Sciatic nerve (tissue), 2 donors: Measurements from ENCODE around the gene ABHD4. TPM values are rescaled to one million over a fixed set of nuclear protein-coding genes. Genes with fewer than 3 reads are reported as not detected.

Source experiments
- ATAC-seq: fragments of 200-7000 bp; cut with Tn5 transposase; one replicate; pipeline ENCODE4 v1.9.1; 2020; ENCODE audit warnings: mild to moderate bottlenecking, moderate library complexity
- DNase-seq: peaks from one replicate; pipeline ENCODE4 v3.0.0-alpha.2; 2020; ENCODE audit warnings: low spot score
- intact Hi-C: fragments of 100-400 bp; cut with DNase I; formaldehyde crosslinking; loops from one replicate; pipeline ENCODE4 v1.14.2; 2022
- total RNA-seq: library from RNA; stranded (reverse); fragmentation: NEBNext Ultra II Directional; extraction: Animal tissue kit (Norgen Biotek cat#: 25700); gene quantifications from one replicate; pipeline ENCODE4 v1.2.1, GENCODE V29; 2021
- donor health status: DM: no; HTN: no; CAD: no.
- donor health status: DM: no; HTN: no; CAD: no.

Gene ABHD4
- total RNA-seq, 1 donor from 2014 or later: 45.2 TPM

DNA sequence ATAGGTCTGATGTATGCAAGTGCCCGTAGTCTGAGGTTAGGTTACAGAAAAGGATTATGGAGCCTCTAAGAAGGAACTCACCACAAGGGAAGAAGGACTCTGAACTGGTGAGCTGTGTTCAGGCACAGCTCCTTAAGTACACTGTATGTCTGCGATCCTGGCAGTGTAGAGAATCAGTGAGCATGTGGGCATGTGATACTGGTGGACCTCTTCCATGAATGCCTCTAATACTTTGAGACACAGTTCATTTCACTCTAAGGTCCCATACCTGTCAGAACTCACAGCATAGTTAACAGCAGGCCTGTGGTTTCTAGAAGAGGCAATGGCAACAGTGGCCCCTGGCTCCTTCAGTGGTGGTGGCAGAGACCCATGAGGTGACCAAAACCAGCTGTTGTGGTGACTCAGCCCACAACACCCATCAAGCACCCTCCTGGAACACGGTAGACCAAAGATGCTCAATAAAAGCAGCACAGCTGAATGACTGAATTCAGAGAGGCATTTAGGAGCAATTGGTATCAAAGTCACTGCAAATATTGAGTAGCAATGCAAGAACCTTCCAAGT is 52.9 kb downstream of the ABHD4 start:
- no peak for ATAC-seq
- DNase-seq: no peak
- intact Hi-C loops: no loop called here

DNA sequence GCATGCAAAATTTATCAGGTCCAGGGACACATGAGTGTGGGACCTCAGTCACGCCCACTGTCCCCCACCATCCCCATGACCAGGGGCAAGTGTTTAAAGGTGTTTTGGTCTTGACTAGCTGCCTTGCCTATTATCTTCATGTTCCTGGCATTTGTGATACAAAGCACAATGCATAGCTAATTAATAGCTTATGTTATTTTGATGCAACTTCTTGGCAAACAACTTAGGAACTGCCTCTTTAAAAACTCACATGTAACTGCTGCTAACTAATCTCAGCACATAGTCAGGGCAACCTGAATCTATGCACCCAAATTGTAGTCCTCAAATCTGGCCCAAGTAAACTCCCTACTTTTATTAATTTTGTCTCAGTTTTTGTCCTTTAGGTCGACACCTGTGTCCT is 53.5 kb downstream of the ABHD4 start:
- DNase-seq: no peak

DNA sequence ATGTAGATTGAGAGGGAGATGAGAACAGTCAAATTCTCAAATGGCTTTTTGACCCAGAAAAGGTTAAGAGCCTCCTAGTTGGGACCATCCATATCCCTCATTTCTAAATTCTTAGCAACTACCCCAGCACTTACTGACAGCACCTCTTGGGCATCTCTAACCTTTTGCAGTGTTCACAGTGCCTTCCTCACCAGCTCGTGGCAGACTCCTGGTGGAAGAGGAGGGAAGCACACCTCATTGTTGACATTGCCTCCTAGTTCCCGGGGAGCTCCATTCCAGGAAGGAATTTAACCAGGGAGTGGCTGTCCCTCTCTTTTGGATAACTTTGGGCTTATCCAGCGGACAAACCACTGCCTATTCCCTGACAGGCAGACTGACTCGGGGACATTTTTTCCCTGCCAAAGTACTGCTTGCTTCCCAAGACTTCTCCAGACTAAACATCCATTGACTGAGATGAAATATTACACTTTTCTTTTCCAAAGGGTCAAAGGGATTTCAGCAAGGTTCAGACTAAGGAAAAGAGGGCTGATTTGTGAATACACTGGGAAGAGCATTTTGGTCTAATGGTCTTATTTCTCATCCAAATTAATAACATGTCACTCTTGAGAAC is 55.0 kb downstream of the ABHD4 start:
- intact Hi-C loops: no loop called here
- ATAC-seq (peak; percentile 86), DNase-seq (peak; percentile 74)

More for the DNA sequence above, 53.5 kb downstream of the ABHD4 start:
- intact Hi-C loops: no loop called here
- ATAC-seq: no peak

DNA sequence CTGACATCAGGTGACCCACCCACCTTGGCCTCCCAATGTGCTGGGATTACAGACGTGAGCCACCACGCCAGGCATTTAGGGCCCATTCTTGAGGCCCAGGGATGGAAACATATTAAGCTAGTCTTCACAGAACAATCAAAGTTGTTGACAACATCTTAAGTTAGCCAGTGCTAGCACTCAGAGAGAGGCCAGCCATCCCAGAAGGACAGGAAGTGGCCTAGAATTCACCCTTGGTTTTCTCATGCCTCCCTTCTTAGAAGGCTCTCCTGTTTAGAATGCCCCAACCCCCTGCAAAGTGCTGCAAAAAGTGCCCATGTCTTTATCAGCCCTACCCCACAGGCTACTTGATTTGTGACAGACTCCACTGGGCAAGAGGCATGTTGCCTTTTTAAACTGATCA is 58.1 kb downstream of the ABHD4 start:
- intact Hi-C loops: no loop called here
- DNase-seq: no peak
- no peak for ATAC-seq

DNA sequence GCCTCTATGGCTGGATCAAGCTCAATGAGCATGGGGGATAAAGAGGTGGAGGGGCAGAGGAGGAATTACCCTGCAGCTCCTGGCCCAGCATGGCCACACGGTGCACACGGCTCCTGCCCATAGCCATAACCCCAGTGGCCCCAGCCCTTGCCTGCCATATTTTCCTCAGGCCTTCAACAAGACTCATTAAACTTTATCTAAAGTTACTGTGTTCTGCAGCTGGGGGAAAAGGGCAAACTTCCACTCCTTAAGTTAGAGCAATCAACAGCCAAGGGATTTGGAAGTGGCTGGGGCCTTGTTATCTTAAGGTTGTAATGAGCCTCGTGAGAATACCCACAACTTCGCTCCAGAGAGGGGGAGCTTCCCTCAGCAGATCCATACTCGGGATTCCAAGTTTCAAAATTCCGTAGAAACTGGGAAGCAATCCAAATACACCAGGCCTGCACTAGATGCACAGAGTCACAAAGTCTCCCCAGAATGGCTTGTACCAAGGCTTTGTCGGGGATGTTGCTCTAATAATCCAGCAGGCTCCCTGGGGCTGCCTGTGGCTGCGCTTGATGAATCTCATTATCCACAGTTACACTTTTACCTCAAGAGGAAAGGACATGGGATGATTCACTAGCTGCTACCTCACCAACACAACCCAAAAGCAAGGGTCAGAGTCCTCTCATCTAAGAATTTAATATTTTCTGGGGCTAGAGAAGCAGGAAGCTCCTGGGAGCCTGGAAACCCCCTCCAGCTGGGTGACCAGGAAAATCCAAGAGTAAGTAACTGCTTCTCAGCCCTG is 59.0 kb downstream of the ABHD4 start:
- peak; percentile 54 for ATAC-seq
- no peak for DNase-seq
- intact Hi-C loops: no loop called here

DNA sequence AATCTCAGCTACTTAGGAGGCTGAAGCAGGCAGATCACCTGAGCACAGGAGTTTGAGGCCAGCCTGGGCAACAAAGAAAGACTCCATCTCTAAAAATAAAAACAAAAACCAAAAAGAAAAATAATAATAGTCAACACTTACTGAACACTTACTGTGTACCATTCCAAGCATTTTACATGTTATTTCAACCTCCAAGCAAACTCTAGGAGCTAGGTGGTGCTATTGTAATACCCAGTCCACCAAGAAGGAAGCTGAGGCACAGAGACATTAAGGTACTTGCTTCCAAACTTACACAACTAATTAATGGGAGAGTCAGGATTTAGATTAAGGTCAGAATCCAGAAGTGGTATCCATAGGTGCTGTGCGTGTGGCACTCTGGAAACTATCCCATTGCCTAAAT is 59.8 kb downstream of the ABHD4 start:
- intact Hi-C loops: no loop called here
- ATAC-seq (peak; percentile 63), DNase-seq (no peak)

DNA sequence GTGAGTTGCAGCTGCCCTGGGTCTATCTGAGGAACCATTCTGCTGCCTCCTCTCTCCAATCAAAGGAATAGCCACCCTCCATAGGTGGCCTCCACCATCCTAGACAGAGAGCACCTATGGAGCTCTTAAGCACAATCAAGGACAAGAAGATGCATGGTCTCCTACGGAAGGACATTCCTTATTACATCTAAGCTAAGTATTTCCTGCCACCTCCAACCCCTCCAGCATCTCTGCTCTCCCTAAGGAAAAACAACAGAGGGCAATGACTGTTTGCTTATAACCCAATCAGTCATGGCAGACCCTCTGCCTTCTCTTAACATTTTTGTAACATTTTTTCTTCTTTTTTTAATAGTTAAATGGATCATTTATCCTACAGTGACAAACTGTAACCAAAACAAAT is 60.8 kb downstream of the ABHD4 start:
- no peak for DNase-seq
- no peak for ATAC-seq
- intact Hi-C loops: no loop called here

DNA sequence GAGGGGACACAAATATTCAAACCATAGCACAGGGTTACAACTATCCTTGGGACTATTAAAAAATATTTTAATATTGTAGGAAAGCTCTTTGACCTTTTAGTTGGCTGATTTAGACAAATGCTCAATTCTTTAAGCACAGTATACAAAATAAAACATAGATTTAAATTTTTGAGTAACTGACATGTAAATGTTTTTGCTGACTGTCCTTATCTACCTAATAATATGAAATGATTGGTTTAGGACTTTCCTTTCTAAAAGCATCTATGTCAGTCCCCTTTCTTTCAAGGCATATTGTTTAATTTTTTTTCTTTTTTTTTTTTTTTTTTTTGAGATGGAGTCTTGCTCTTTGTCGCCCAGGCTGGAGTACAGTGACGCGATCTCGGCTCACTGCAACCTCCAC is 62.6 kb downstream of the ABHD4 start:
- no peak for ATAC-seq
- DNase-seq: no peak
- intact Hi-C loops: no loop called here

Other genes starting within 250 kb of the ABHD4 start
- gene DAD1, start 9.1 kb upstream of the ABHD4 start, total RNA-seq: 163 TPM
- not detected for gene OR6J1, start 46.1 kb downstream of the ABHD4 start, total RNA-seq
- 62.8 TPM for gene OXA1L, start 168.4 kb downstream of the ABHD4 start, total RNA-seq
- gene SLC7A7, start 217.1 kb downstream of the ABHD4 start, total RNA-seq: 9.7 TPM
- gene MRPL52, start 231.6 kb downstream of the ABHD4 start, total RNA-seq: 34.0 TPM
- 138 TPM for gene MMP14, start 238.3 kb downstream of the ABHD4 start, total RNA-seq